Nephron (organoid): ENCODE results near the gene TTBK1.

ENCODE experiments used
- H3K27ac Mint-ChIP-seq, 3 experiments: 2 replicates each; pipeline ENCODE4 v1.8.0; 2020; ENCODE audit warnings: mixed read lengths in 3 of 3, mild to moderate bottlenecking in 2 of 3, moderate library complexity in 1 of 3
- H3K27me3 Mint-ChIP-seq: 2 replicates; pipeline ENCODE4 v1.8.0; 2021; ENCODE audit warnings: low read depth, mild to moderate bottlenecking, moderate library complexity, mixed read lengths
- H3K36me3 Mint-ChIP-seq: 2 replicates; pipeline ENCODE4 v1.8.0; 2020; ENCODE audit warnings: low read depth, mixed read lengths
- H3K4me1 Mint-ChIP-seq: 2 replicates; pipeline ENCODE4 v1.8.0; 2020; ENCODE audit warnings: mixed read lengths
- H3K4me3 Mint-ChIP-seq, 3 experiments: 2 replicates each; pipeline ENCODE4 v1.8.0; 2020; ENCODE audit warnings: mild to moderate bottlenecking in 3 of 3, mixed read lengths in 3 of 3, moderate library complexity in 2 of 3
- H3K9me3 Mint-ChIP-seq: 2 replicates; pipeline ENCODE4 v1.8.0; 2020; ENCODE audit warnings: mixed read lengths
- TF ChIP-seq, protein P1 (sequence below), 3 experiments: fragments of 200-600 bp; sonication (generic); IDR thresholded peaks; one replicate each; pipeline ENCODE4 v1.5.0; 2021; ENCODE audit warnings: antibody characterized with exemption in 3 of 3; ENCODE audit not compliant: unreplicated experiment in 3 of 3

Gene TTBK1

GRCh38 chr6:43246301-43247113 is 3.2 kb downstream of the TTBK1 start:
- H3K27me3 Mint-ChIP-seq, result peaks cover 16% of the 10 kb centered on the region
- H3K4me3 Mint-ChIP-seq, result peak overlapping the region; percentile 80 to 88 (median 86)
- H3K27ac Mint-ChIP-seq, result peak overlapping the region in 1 of 3 experiments; percentile 79
- H3K9me3 Mint-ChIP-seq, result peaks cover 3% of the 10 kb centered on the region
- H3K36me3 Mint-ChIP-seq, result no peaks in the 10 kb centered on the region
- H3K4me1 Mint-ChIP-seq, result peaks cover 19% of the 10 kb centered on the region
- TF ChIP-seq, protein P1, sequence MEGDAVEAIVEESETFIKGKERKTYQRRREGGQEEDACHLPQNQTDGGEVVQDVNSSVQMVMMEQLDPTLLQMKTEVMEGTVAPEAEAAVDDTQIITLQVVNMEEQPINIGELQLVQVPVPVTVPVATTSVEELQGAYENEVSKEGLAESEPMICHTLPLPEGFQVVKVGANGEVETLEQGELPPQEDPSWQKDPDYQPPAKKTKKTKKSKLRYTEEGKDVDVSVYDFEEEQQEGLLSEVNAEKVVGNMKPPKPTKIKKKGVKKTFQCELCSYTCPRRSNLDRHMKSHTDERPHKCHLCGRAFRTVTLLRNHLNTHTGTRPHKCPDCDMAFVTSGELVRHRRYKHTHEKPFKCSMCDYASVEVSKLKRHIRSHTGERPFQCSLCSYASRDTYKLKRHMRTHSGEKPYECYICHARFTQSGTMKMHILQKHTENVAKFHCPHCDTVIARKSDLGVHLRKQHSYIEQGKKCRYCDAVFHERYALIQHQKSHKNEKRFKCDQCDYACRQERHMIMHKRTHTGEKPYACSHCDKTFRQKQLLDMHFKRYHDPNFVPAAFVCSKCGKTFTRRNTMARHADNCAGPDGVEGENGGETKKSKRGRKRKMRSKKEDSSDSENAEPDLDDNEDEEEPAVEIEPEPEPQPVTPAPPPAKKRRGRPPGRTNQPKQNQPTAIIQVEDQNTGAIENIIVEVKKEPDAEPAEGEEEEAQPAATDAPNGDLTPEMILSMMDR (IDR thresholded peaks at IDR 0.05; ENCODE audit: unreplicated experiment in 3 of 3), result no peak

DNA sequence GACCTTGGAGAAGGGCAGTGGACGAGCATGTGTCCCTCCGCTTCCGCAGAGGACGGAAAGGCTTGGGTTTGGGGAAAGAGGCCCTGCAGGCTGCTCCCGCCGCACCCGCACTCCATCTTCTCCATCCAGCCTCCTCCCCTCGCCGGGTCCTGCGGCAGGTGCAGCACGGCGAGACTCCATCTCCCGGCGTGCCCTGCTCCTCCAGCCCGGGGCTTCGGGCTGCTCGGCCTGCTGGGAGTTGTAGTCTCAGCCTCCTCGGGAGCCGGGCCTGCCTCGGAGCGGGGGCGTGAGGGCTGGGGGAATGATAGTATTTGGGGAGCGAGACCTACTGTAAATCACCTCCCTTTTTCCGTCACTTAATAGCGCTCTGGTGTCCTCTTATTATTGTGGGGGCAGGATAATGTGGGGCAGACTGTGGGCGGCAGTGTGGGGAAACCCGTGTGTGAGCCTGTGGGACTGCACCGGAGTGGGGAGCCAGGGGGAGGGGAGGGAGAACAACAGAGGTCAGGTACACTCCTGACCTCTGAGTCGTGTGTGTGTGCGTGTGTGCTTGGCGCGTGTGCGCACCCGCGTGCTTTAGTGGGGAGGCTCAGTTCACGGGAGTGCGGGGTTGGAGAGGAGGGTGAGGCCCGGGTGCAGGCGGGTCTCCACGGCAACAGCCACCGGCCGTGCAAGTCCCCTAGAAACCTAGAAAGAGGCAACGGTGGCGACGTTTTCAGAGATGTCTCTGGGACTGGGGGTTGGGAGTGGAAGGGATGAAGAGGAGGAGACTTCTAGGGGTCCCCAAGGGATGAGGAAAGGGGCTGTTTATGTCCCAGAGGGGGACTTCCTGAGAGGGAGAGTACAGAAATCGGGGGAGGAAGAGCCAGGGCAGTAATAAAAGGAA is 4.1 kb downstream of the TTBK1 start:
- TF ChIP-seq, protein P1 (IDR thresholded peaks at IDR 0.05; ENCODE audit: unreplicated experiment in 3 of 3), result no peak
- H3K36me3 Mint-ChIP-seq, result no peaks in the 10 kb centered on the region
- peak overlapping the region; percentile 32 to 79 (median 41) for H3K27ac Mint-ChIP-seq
- H3K9me3 Mint-ChIP-seq, result no peaks in the 10 kb centered on the region
- peaks cover 21% of the 10 kb centered on the region for H3K27me3 Mint-ChIP-seq
- peaks cover 25% of the 10 kb centered on the region for H3K4me1 Mint-ChIP-seq
- peak overlapping the region; percentile 80 to 88 (median 86) for H3K4me3 Mint-ChIP-seq

DNA sequence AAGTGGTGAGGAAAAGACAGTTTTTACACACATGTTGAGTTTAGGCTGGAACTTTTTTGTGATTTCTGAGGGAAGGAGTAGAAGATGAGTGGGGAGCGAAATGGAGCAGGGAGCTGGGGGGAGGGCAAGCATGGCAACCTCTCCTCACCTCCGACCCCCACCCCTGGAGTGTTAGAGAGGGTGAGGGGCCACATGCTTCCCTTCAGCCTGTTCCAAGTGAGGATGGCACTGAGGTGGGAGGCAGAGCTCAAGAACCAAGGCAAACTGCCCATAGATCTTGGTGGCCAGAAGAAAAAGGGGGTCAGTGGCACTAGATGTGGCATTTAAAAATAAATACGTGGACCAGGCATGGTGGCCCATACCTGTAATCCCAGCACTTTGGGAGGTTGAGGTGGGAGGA is 4.8 kb downstream of the TTBK1 start:
- peaks cover 24% of the 10 kb centered on the region for H3K27me3 Mint-ChIP-seq
- no peaks in the 10 kb centered on the region for H3K36me3 Mint-ChIP-seq
- peak overlapping the region in 2 of 3 experiments; percentile 32 to 41 for H3K27ac Mint-ChIP-seq
- TF ChIP-seq, protein P1 (IDR thresholded peaks at IDR 0.05; ENCODE audit: unreplicated experiment in 3 of 3), result no peak
- no peaks in the 10 kb centered on the region for H3K9me3 Mint-ChIP-seq
- peak overlapping the region; percentile 80 to 88 (median 86) for H3K4me3 Mint-ChIP-seq
- peaks cover 25% of the 10 kb centered on the region for H3K4me1 Mint-ChIP-seq

DNA sequence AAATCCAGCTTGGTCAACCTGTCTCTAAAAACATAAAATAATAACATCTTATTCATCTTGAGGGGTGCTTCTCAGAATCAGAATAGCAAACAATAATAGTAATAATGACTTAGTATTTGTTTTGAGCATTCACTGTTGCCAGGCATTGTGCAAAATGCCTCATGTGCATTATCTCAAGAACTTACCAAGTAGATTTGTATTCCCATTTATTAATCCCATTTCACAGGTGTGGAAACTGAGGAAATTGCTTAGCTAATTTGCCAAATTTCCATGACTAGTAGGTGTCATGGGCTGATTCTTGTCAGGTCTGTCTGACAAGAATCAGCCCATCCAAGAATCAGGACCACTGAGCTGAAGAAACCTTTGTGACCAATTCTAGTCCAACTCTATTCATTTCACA is 5.5 kb downstream of the TTBK1 start:
- no peaks in the 10 kb centered on the region for H3K9me3 Mint-ChIP-seq
- peaks cover 25% of the 10 kb centered on the region for H3K4me1 Mint-ChIP-seq
- TF ChIP-seq, protein P1 (IDR thresholded peaks at IDR 0.05; ENCODE audit: unreplicated experiment in 3 of 3), result no peak
- H3K27me3 Mint-ChIP-seq, result peaks cover 26% of the 10 kb centered on the region
- no peaks in the 10 kb centered on the region for H3K36me3 Mint-ChIP-seq
- no peak overlapping the region for H3K4me3 Mint-ChIP-seq
- H3K27ac Mint-ChIP-seq, result no peak overlapping the region

DNA sequence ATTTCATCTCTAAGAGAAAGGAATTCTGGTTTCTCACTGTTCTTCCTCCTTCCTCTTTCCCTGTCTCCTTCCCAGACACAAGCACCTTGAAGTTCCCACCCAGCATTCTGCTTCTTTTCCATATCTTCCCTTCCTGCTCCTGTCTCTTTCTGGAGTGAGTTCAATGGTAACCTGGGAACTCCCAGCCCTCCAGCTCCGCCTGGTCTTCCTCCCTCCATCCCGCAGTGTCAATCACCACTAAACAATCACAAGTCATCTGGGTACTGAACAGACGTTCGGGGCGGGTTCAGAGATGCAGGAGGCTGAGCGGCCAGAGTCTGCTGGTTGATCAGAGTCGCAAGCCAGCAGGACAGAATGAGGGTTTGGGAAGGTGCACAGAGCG is 7.7 kb downstream of the TTBK1 start:
- no peaks in the 10 kb centered on the region for H3K36me3 Mint-ChIP-seq
- TF ChIP-seq, protein P1 (IDR thresholded peaks at IDR 0.05; ENCODE audit: unreplicated experiment in 3 of 3), result no peak
- peaks cover 25% of the 10 kb centered on the region for H3K4me1 Mint-ChIP-seq
- H3K27me3 Mint-ChIP-seq, result peaks cover 34% of the 10 kb centered on the region
- H3K4me3 Mint-ChIP-seq, result peak overlapping the region; percentile 11 to 47 (median 13)
- no peaks in the 10 kb centered on the region for H3K9me3 Mint-ChIP-seq
- H3K27ac Mint-ChIP-seq, result peak overlapping the region in 2 of 3 experiments; percentile 13 to 56
